Mesothelial cell of epicardium (in vitro differentiated cells): ENCODE data around the gene ALKBH1. TPM values are rescaled to one million over a fixed set of nuclear protein-coding genes. Genes with fewer than 3 reads are reported as not detected.
"Not testable (repeated sequence)": the region's sequence is repeated elsewhere in the genome, so short reads cannot be mapped to it uniquely, and the experiment has no call there.

Experiments used
- DNase-seq, 2 experiments: peaks; one replicate each; pipeline ENCODE4 v3.0.0; 2021; ENCODE audit warnings: low spot score in 2 of 2; ENCODE audit not compliant: unreplicated experiment in 2 of 2
- H3K27ac Mint-ChIP-seq: 2 replicates; pipeline ENCODE4 v1.8.0; 2021; ENCODE audit warnings: mixed read lengths
- H3K27me3 Mint-ChIP-seq: 2 replicates; pipeline ENCODE4 v1.8.0; 2021; ENCODE audit warnings: low read depth, mixed read lengths
- H3K36me3 Mint-ChIP-seq: 2 replicates; pipeline ENCODE4 v1.8.0; 2021; ENCODE audit warnings: mixed read lengths
- H3K4me1 Mint-ChIP-seq: 2 replicates; pipeline ENCODE4 v1.8.0; 2021; ENCODE audit warnings: mixed read lengths
- H3K4me3 Mint-ChIP-seq: 2 replicates; pipeline ENCODE4 v1.8.0; 2021; ENCODE audit warnings: mild to moderate bottlenecking, moderate library complexity, mixed read lengths
- H3K9me3 Mint-ChIP-seq: 2 replicates; pipeline ENCODE4 v1.8.0; 2021; ENCODE audit warnings: mixed read lengths
- CTCF ChIP-seq: fragments of 200-600 bp; sonication (generic); IDR thresholded peaks from one replicate; pipeline ENCODE4 v1.5.0; 2021; ENCODE audit warnings: antibody characterized with exemption; ENCODE audit not compliant: unreplicated experiment
- total RNA-seq: library from RNA; stranded (reverse); gene quantifications from 3 replicates; pipeline ENCODE4 v1.2.1, GENCODE V29; 2021

The ALKBH1 gene
- total RNA-seq, 1 donor from 2014 or later = 12.3 TPM

GRCh38 chr14:77642407-77642806 lies 65.4 kb downstream of the ALKBH1 start:
- DNase-seq = no peak
- no peaks in the 10 kb centered on the region for H3K36me3 Mint-ChIP-seq
- no peaks in the 10 kb centered on the region for H3K27me3 Mint-ChIP-seq
- no peak for TF ChIP-seq CTCF
- no peak overlapping the region for H3K4me3 Mint-ChIP-seq
- peaks cover 17% of the 10 kb centered on the region for H3K9me3 Mint-ChIP-seq
- H3K27ac Mint-ChIP-seq = no peak overlapping the region
- peaks cover 9% of the 10 kb centered on the region for H3K4me1 Mint-ChIP-seq

- DNase-seq = no peak
- Mint-ChIP-seq H3K27ac (no peak overlapping the region), H3K4me1 (peaks cover 9% of the 10 kb centered on the region), H3K9me3 (peaks cover 12% of the 10 kb centered on the region), H3K4me3 (no peak overlapping the region), H3K36me3 (no peaks in the 10 kb centered on the region), H3K27me3 (no peaks in the 10 kb centered on the region)
- no peak for TF ChIP-seq CTCF
Measured at GRCh38 chr14:77641534-77642341, 66.1 kb downstream of the ALKBH1 start.

- H3K36me3 Mint-ChIP-seq = no peaks in the 10 kb centered on the region
- no peak for TF ChIP-seq CTCF
- no peak for DNase-seq
- H3K4me1 Mint-ChIP-seq = peaks cover 9% of the 10 kb centered on the region
- no peak overlapping the region for H3K4me3 Mint-ChIP-seq
- no peak overlapping the region for H3K27ac Mint-ChIP-seq
- no peaks in the 10 kb centered on the region for H3K27me3 Mint-ChIP-seq
- H3K9me3 Mint-ChIP-seq = peaks cover 9% of the 10 kb centered on the region
Measured at GRCh38 chr14:77640756-77641533, 66.9 kb downstream of the ALKBH1 start.

GRCh38 chr14:77638771-77639171 lies 69.1 kb downstream of the ALKBH1 start:
- no peak for TF ChIP-seq CTCF
- Mint-ChIP-seq H3K27me3 (no peaks in the 10 kb centered on the region), H3K4me1 (peaks cover 9% of the 10 kb centered on the region), H3K36me3 (no peaks in the 10 kb centered on the region), H3K4me3 (no peak overlapping the region), H3K27ac (no peak overlapping the region), H3K9me3 (peaks cover 11% of the 10 kb centered on the region)
- DNase-seq = no peak

GRCh38 chr14:77635869-77636268 lies 72.0 kb downstream of the ALKBH1 start:
- H3K36me3 Mint-ChIP-seq, H3K4me3 Mint-ChIP-seq, H3K4me1 Mint-ChIP-seq, H3K27me3 Mint-ChIP-seq, H3K27ac Mint-ChIP-seq, DNase-seq: not testable (repeated sequence)
- peaks cover 18% of the 10 kb centered on the region for H3K9me3 Mint-ChIP-seq

- H3K4me1 Mint-ChIP-seq, DNase-seq, H3K27ac Mint-ChIP-seq, H3K36me3 Mint-ChIP-seq, H3K27me3 Mint-ChIP-seq, H3K4me3 Mint-ChIP-seq: not testable (repeated sequence)
- H3K9me3 Mint-ChIP-seq = peaks cover 18% of the 10 kb centered on the region
Measured at GRCh38 chr14:77635466-77635865, 72.4 kb downstream of the ALKBH1 start.
